PFSK-1 (cell line): ENCODE results near the gene BNC2.

Experiments used
- FOXP2 ChIP-seq: optimal IDR thresholded peaks from 2 replicates; pipeline ENCODE3; 2011; ENCODE audit warnings: borderline replicate concordance, control low read depth, inconsistent platforms; ENCODE audit not compliant: insufficient read depth; ENCODE audit errors: extremely low read length, extremely low read depth
- POLR2AphosphoS5 ChIP-seq: IDR thresholded peaks from 2 replicates; pipeline ENCODE4 v1.6.1; 2012; ENCODE audit warnings: low read depth, mild to moderate bottlenecking, control low read depth, low read length, moderate library complexity
- SIN3A ChIP-seq: IDR thresholded peaks from 2 replicates; pipeline ENCODE4 v1.6.1; 2012; ENCODE audit warnings: mild to moderate bottlenecking, low read length, moderate library complexity, borderline replicate concordance; ENCODE audit not compliant: insufficient read depth
- TAF1 ChIP-seq: IDR thresholded peaks from 2 replicates; pipeline ENCODE4 v1.6.1; 2012; ENCODE audit warnings: low read length, control low read depth, borderline replicate concordance; ENCODE audit not compliant: insufficient read depth
- TF ChIP-seq, protein P1 (sequence below), 2 experiments: IDR thresholded peaks; 2 replicates each; pipeline versions ENCODE4 v1.6.1 to v1.8.0; 2011 to 2012; ENCODE audit warnings: low read depth in 2 of 2, low read length in 2 of 2, control low read depth in 1 of 2, inconsistent platforms in 1 of 2, mild to moderate bottlenecking in 1 of 2, moderate library complexity in 1 of 2; ENCODE audit not compliant: insufficient read depth in 1 of 2

DNA sequence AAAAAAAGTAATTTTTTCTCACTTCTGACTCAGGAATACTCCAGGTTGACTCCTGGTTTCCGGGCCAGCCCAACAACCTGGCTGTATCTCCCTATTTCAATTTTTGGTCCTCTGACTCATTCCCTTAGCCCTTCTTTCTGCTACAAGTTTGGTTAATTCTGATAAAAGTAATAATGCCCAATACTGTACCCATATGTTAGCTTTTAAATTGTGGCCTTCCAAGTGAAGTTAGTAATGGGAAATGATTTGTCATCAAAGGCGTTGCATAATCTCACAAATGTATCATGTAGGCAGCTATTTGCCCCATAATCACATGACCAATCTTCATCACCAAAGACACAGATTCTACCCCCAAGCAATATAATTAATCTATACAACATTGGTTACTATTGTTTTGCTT lies 31.1 kb upstream of the BNC2 start:
- TF ChIP-seq, protein P1, sequence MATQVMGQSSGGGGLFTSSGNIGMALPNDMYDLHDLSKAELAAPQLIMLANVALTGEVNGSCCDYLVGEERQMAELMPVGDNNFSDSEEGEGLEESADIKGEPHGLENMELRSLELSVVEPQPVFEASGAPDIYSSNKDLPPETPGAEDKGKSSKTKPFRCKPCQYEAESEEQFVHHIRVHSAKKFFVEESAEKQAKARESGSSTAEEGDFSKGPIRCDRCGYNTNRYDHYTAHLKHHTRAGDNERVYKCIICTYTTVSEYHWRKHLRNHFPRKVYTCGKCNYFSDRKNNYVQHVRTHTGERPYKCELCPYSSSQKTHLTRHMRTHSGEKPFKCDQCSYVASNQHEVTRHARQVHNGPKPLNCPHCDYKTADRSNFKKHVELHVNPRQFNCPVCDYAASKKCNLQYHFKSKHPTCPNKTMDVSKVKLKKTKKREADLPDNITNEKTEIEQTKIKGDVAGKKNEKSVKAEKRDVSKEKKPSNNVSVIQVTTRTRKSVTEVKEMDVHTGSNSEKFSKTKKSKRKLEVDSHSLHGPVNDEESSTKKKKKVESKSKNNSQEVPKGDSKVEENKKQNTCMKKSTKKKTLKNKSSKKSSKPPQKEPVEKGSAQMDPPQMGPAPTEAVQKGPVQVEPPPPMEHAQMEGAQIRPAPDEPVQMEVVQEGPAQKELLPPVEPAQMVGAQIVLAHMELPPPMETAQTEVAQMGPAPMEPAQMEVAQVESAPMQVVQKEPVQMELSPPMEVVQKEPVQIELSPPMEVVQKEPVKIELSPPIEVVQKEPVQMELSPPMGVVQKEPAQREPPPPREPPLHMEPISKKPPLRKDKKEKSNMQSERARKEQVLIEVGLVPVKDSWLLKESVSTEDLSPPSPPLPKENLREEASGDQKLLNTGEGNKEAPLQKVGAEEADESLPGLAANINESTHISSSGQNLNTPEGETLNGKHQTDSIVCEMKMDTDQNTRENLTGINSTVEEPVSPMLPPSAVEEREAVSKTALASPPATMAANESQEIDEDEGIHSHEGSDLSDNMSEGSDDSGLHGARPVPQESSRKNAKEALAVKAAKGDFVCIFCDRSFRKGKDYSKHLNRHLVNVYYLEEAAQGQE (IDR thresholded peaks at IDR 0.05; ENCODE audit: insufficient read depth in 1 of 2, low read depth in 2 of 2, low read length in 2 of 2): no peak
- TF ChIP-seq SIN3A (no peak), POLR2AphosphoS5 (no peak), TAF1 (no peak), FOXP2 (no peak)
